HepG2 (cell line): ENCODE data around the gene BMPR2.

Experiments
- GTF2F1 ChIP-seq: fragments of 150-350 bp; IDR thresholded peaks from 2 replicates; pipeline ENCODE4 v1.6.1; 2014; ENCODE audit warnings: low read length
- SRF ChIP-seq: IDR thresholded peaks from 2 replicates; pipeline ENCODE4 v1.6.1; 2011; ENCODE audit warnings: mild to moderate bottlenecking, low read depth, low read length, moderate library complexity
- ZNF274 ChIP-seq: sonication (generic); formaldehyde crosslinking; IDR thresholded peaks from 2 replicates; pipeline ENCODE4 v1.5.1; 2020; ENCODE audit warnings: mild to moderate bottlenecking, missing genetic modification reagents
- TF ChIP-seq, protein P1 (sequence below): IDR thresholded peaks from 2 replicates; pipeline ENCODE4 v1.6.1; 2016
- TF ChIP-seq, protein P2 (sequence below): sonication (generic); formaldehyde crosslinking; IDR thresholded peaks from 2 replicates; pipeline ENCODE4 v1.5.0; 2020; ENCODE audit warnings: mild to moderate bottlenecking, missing genetic modification reagents, moderate library complexity
- TF ChIP-seq, protein P3 (sequence below): IDR thresholded peaks from 2 replicates; pipeline ENCODE4 v1.6.1; 2016; ENCODE audit warnings: low read depth, missing genetic modification reagents, missing compliant biosample characterization

DNA sequence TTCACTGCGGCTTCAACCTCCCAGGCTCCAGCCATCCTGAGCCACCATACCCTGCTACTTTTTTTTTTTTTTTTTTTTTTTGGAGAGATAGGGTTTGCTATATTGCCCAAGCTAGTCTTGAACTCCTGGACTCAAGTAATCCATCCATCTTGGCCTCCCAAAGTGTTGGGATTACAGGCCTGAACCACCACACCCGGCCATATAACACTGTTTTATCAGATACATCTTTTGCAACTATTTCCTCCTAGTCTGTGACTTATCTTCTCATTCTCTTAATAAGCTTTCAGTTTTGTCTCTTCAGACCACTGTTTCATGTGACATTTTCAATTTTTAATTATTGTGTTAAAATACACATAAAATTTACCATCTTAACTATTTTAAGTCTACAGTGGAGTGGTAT lies 223.0 kb downstream of the BMPR2 start:
- TF ChIP-seq ZNF274 (CRISPR knock-in tag) (no peak), SRF (no peak), GTF2F1 (no peak)
- TF ChIP-seq, protein P1, sequence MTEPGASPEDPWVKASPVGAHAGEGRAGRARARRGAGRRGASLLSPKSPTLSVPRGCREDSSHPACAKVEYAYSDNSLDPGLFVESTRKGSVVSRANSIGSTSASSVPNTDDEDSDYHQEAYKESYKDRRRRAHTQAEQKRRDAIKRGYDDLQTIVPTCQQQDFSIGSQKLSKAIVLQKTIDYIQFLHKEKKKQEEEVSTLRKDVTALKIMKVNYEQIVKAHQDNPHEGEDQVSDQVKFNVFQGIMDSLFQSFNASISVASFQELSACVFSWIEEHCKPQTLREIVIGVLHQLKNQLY: no peak
- TF ChIP-seq, protein P2, sequence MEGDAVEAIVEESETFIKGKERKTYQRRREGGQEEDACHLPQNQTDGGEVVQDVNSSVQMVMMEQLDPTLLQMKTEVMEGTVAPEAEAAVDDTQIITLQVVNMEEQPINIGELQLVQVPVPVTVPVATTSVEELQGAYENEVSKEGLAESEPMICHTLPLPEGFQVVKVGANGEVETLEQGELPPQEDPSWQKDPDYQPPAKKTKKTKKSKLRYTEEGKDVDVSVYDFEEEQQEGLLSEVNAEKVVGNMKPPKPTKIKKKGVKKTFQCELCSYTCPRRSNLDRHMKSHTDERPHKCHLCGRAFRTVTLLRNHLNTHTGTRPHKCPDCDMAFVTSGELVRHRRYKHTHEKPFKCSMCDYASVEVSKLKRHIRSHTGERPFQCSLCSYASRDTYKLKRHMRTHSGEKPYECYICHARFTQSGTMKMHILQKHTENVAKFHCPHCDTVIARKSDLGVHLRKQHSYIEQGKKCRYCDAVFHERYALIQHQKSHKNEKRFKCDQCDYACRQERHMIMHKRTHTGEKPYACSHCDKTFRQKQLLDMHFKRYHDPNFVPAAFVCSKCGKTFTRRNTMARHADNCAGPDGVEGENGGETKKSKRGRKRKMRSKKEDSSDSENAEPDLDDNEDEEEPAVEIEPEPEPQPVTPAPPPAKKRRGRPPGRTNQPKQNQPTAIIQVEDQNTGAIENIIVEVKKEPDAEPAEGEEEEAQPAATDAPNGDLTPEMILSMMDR: no peak
- TF ChIP-seq, protein P3, sequence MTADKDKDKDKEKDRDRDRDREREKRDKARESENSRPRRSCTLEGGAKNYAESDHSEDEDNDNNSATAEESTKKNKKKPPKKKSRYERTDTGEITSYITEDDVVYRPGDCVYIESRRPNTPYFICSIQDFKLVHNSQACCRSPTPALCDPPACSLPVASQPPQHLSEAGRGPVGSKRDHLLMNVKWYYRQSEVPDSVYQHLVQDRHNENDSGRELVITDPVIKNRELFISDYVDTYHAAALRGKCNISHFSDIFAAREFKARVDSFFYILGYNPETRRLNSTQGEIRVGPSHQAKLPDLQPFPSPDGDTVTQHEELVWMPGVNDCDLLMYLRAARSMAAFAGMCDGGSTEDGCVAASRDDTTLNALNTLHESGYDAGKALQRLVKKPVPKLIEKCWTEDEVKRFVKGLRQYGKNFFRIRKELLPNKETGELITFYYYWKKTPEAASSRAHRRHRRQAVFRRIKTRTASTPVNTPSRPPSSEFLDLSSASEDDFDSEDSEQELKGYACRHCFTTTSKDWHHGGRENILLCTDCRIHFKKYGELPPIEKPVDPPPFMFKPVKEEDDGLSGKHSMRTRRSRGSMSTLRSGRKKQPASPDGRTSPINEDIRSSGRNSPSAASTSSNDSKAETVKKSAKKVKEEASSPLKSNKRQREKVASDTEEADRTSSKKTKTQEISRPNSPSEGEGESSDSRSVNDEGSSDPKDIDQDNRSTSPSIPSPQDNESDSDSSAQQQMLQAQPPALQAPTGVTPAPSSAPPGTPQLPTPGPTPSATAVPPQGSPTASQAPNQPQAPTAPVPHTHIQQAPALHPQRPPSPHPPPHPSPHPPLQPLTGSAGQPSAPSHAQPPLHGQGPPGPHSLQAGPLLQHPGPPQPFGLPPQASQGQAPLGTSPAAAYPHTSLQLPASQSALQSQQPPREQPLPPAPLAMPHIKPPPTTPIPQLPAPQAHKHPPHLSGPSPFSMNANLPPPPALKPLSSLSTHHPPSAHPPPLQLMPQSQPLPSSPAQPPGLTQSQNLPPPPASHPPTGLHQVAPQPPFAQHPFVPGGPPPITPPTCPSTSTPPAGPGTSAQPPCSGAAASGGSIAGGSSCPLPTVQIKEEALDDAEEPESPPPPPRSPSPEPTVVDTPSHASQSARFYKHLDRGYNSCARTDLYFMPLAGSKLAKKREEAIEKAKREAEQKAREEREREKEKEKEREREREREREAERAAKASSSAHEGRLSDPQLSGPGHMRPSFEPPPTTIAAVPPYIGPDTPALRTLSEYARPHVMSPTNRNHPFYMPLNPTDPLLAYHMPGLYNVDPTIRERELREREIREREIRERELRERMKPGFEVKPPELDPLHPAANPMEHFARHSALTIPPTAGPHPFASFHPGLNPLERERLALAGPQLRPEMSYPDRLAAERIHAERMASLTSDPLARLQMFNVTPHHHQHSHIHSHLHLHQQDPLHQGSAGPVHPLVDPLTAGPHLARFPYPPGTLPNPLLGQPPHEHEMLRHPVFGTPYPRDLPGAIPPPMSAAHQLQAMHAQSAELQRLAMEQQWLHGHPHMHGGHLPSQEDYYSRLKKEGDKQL (CRISPR knock-in tag): no peak
